Astrocyte of the spinal cord (primary cell): ENCODE measurements around the gene TRIP11.

ENCODE experiments used
- DNase-seq: peaks from one replicate; pipeline ENCODE4 v3.0.0; 2011; ENCODE audit warnings: low read depth, low spot score
- H3K4me3 ChIP-seq: 2 replicates; pipeline ENCODE4 v1.5.1; 2011; ENCODE audit warnings: low read depth, mild to moderate bottlenecking, low read length, moderate library complexity
- CTCF ChIP-seq: IDR thresholded peaks from 2 replicates; pipeline ENCODE4 v1.5.1; 2012; ENCODE audit warnings: low read depth, mild to moderate bottlenecking, low read length, inconsistent platforms
- in situ Hi-C: cut with HindIII; loops from 2 replicates; pipeline ENCODE4 v1.10.0; 2017; ENCODE audit warnings: low sequenced_read_pairs

Gene TRIP11

GRCh38 chr14:92010644-92011043 is 29.2 kb downstream of the TRIP11 start:
- in situ Hi-C loops = no loop called here
- no peak overlapping the region for H3K4me3 ChIP-seq
- no peak for TF ChIP-seq CTCF
- no peak for DNase-seq

- no peak overlapping the region for H3K4me3 ChIP-seq
- no peak for TF ChIP-seq CTCF
- DNase-seq = no peak
- in situ Hi-C loops = no loop called here
These were observed 30.3 kb downstream of the TRIP11 start for GRCh38 chr14:92009604-92010003.

GRCh38 chr14:92005019-92005418 is 34.8 kb downstream of the TRIP11 start:
- no peak for DNase-seq
- no peak overlapping the region for H3K4me3 ChIP-seq
- TF ChIP-seq CTCF = no peak
- in situ Hi-C loops = no loop called here

- in situ Hi-C loops = no loop called here
- DNase-seq = no peak
- no peak for TF ChIP-seq CTCF
- H3K4me3 ChIP-seq = no peak overlapping the region
These were observed 35.8 kb downstream of the TRIP11 start for GRCh38 chr14:92004062-92004461.

GRCh38 chr14:91998667-91999570 is 40.9 kb downstream of the TRIP11 start:
- in situ Hi-C loops = no loop called here
- no peak overlapping the region for H3K4me3 ChIP-seq
- DNase-seq = no peak
- TF ChIP-seq CTCF = no peak

GRCh38 chr14:91997492-91997891 is 42.4 kb downstream of the TRIP11 start:
- no peak for DNase-seq
- no peak for TF ChIP-seq CTCF
- no peak overlapping the region for H3K4me3 ChIP-seq
- in situ Hi-C loops = no loop called here
